Glutamatergic neuron (in vitro differentiated cells): ENCODE data around the gene NBL1. TPM values are rescaled to one million over a fixed set of nuclear protein-coding genes. Genes with fewer than 3 reads are reported as not detected.

Experiments
- DNase-seq: peaks from one replicate; pipeline ENCODE4 v3.0.0; 2022
- H3K27ac Mint-ChIP-seq: one replicate; pipeline ENCODE4 v1.8.0; 2020; ENCODE audit warnings: mild to moderate bottlenecking, mixed read lengths, inconsistent platforms; ENCODE audit not compliant: unreplicated experiment
- H3K27me3 Mint-ChIP-seq: one replicate; pipeline ENCODE4 v1.8.0; 2020; ENCODE audit warnings: mild to moderate bottlenecking, moderate library complexity, mixed read lengths, inconsistent platforms; ENCODE audit not compliant: unreplicated experiment
- H3K36me3 Mint-ChIP-seq: one replicate; pipeline ENCODE4 v1.8.0; 2020; ENCODE audit warnings: mild to moderate bottlenecking, mixed read lengths, inconsistent platforms; ENCODE audit not compliant: unreplicated experiment
- H3K4me1 Mint-ChIP-seq: one replicate; pipeline ENCODE4 v1.8.0; 2020; ENCODE audit warnings: mild to moderate bottlenecking, low read depth, mixed read lengths, inconsistent platforms; ENCODE audit not compliant: unreplicated experiment
- H3K4me3 Mint-ChIP-seq: one replicate; pipeline ENCODE4 v1.8.0; 2020; ENCODE audit warnings: mild to moderate bottlenecking, mixed read lengths, inconsistent platforms; ENCODE audit not compliant: unreplicated experiment
- H3K9me3 Mint-ChIP-seq: one replicate; pipeline ENCODE4 v1.8.0; 2020; ENCODE audit warnings: mild to moderate bottlenecking, moderate library complexity, mixed read lengths, inconsistent platforms; ENCODE audit not compliant: unreplicated experiment
- CTCF ChIP-seq: fragments of 200-600 bp; sonication (generic); IDR thresholded peaks from one replicate; pipeline ENCODE4 v1.5.0; 2021; ENCODE audit not compliant: partially characterized antibody, unreplicated experiment
- total RNA-seq: library from RNA; stranded (reverse); fragmentation: NEBNext Ultra II Directional; extraction: Animal tissue kit (Norgen Biotek cat#: 25700); gene quantifications from one replicate; pipeline ENCODE4 v1.2.1, GENCODE V29; 2021; ENCODE audit not compliant: unreplicated experiment

NBL1 gene
- total RNA-seq, 1 donor from 2014 or later = 14.4 TPM

- no peaks in the 10 kb centered on the region for H3K36me3 Mint-ChIP-seq
- peaks cover 4% of the 10 kb centered on the region for H3K9me3 Mint-ChIP-seq
- no peak for TF ChIP-seq CTCF
- no peak overlapping the region for H3K4me3 Mint-ChIP-seq
- no peak overlapping the region for H3K27ac Mint-ChIP-seq
- H3K27me3 Mint-ChIP-seq = peaks cover 5% of the 10 kb centered on the region
- peaks cover 7% of the 10 kb centered on the region for H3K4me1 Mint-ChIP-seq
- DNase-seq = no peak
Measured at GRCh38 chr1:19658186-19658585, 14.1 kb downstream of the NBL1 start.

GRCh38 chr1:19661721-19662228 lies 17.7 kb downstream of the NBL1 start:
- no peak overlapping the region for H3K4me3 Mint-ChIP-seq
- H3K27ac Mint-ChIP-seq = no peak overlapping the region
- peaks cover 2% of the 10 kb centered on the region for H3K36me3 Mint-ChIP-seq
- H3K27me3 Mint-ChIP-seq = peaks cover 13% of the 10 kb centered on the region
- peak; percentile 93 for TF ChIP-seq CTCF
- DNase-seq = no peak
- H3K4me1 Mint-ChIP-seq = peaks cover 5% of the 10 kb centered on the region
- peaks cover 4% of the 10 kb centered on the region for H3K9me3 Mint-ChIP-seq

GRCh38 chr1:19662313-19662712 lies 18.2 kb downstream of the NBL1 start:
- Mint-ChIP-seq H3K27me3 (peaks cover 17% of the 10 kb centered on the region), H3K4me1 (peaks cover 5% of the 10 kb centered on the region), H3K27ac (no peak overlapping the region), H3K9me3 (peaks cover 6% of the 10 kb centered on the region), H3K36me3 (peaks cover 7% of the 10 kb centered on the region), H3K4me3 (no peak overlapping the region)
- DNase-seq = no peak
- TF ChIP-seq CTCF = no peak

GRCh38 chr1:19664453-19665185 lies 20.5 kb downstream of the NBL1 start, which contains the start of gene HTR6:
Gene HTR6, plus strand, starts transcription at chr1:19664875. Its CDS starts 879 bp downstream, at chr1:19665754.
- Mint-ChIP-seq H3K9me3 (peaks cover 6% of the 10 kb centered on the region), H3K27ac (no peak within 1 kb of the TSS), H3K4me1 (peaks cover 2% of the 10 kb centered on the region), H3K36me3 (peaks cover 7% of the 10 kb centered on the region), H3K4me3 (peak within 1 kb of the TSS; percentile 78), H3K27me3 (peaks cover 26% of the 10 kb centered on the region)
- DNase-seq = no peak
- no peak for TF ChIP-seq CTCF

- Mint-ChIP-seq H3K9me3 (peaks cover 6% of the 10 kb centered on the region), H3K4me3 (peak overlapping the region; percentile 34), H3K36me3 (peaks cover 7% of the 10 kb centered on the region), H3K27me3 (peaks cover 30% of the 10 kb centered on the region), H3K27ac (no peak overlapping the region), H3K4me1 (no peaks in the 10 kb centered on the region)
- no peak for DNase-seq
- no peak for TF ChIP-seq CTCF
Measured at GRCh38 chr1:19665186-19665495, 21.0 kb downstream of the NBL1 start.
